Epidermal melanocyte (primary cell): ENCODE measurements around the gene ENOX2.
A peak's percentile ranks its signal among the peaks of the same experiment; 100 is the strongest.
"Not testable (repeated sequence)": the region's sequence is repeated elsewhere in the genome, so short reads cannot be mapped to it uniquely, and the experiment has no call there.

Experiments
- DNase-seq: peaks from one replicate; pipeline ENCODE4 v3.0.0; 2011; ENCODE audit warnings: low spot score; ENCODE audit not compliant: insufficient read length

The ENOX2 gene

DNA sequence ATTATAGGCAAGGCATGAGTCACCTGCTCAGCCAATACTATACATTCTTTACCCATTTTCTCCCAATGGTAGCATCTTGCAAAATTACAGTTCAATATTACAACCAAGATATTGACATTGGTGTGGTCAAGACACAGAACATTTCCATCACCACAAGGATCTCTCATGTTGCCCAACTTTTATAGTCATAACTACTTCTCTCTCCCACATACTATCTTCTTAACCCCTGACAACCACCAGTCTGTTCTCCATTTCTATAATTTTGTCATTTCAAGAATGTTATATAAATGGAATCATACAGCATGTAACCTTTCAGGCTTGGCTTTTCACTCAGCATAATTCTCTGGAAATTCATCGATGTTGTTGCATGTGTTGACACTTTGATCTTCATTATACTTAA lies 144.9 kb downstream of the ENOX2 start:
- DNase-seq: no peak

DNA sequence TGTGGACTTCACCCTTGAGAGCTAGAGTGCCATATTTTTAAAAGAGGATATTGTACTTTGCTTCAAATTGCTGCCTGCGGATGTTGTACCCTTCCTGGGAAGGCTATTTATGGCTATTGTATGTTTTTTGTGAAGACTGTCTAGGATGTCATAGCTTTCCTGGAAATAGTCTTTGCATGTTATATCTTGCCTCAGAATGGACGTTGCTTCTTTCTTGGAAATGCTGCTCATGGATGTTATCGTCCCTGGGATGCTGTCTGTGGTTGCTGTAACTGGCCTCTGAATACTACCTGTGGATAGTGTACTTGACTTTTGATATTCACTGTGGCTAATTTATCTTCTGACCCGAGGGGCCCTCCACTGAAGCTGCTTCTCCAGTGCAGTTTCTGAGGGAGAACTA lies 146.8 kb downstream of the ENOX2 start:
- no peak for DNase-seq

DNA sequence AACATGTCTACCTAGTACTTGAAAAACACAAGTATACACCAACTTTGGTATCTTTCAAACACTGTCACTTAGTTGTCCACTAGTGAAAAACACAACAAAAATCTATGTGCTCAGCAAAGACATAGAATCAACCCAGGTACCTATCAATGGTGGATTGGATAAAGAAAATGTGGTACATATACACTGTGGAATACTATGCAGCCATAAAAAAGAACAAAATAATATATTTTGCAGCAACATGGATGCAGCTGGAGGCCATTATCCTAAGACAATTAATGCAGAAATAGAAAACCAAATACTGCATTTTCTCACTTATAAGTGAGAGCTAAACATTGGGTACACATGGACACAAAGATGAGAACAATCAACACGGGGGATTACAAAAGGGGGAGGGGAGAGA lies 148.7 kb downstream of the ENOX2 start:
- no peak for DNase-seq

DNA sequence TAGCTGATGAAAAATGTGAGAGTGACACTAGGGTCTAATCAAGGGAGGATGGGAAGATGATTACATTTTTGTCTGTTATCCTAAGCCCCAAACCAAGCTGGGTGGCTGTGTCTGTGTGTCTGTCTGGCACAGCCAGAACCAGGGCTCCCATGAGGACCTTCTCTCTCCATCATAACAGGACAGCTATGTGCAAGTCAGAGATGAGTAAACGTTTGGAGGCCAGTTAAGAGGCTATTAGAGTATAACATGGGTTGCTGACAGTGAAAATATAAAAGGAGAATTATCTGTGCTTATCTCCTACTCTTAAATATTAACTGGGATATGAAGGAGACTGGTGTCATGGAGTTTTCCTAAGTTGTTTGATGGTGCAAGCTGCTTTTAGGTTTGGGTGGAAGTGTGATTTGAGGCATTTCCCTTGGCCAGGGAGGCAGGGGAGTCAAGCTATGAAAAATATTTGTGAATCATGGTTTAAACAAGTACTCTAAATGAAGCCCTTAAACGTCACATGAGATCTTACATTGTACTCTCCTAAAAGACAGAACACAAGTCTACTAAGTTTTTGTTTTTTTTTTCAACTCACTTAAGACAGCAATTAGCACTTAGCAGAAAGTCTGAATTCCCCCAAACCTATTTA lies 156.2 kb downstream of the ENOX2 start:
- DNase-seq: no peak

DNA sequence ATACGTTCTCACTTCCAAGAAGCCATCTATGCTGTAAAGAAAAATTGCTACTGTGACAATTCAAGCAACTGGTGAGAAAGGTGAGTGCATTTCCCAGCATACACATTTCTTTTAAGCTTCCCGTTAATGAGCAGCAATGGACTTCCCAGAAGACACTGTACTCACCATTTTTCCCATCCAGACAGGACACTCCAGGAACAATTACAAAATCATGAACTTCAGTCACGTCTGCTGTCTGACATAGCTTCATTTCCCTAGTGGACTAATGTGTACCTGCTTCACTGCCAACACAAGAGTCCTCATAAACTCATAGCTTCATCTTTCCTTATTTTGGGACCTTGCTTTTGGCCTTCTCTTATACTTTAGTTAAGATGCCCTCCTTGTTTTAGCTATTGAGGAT lies 156.9 kb downstream of the ENOX2 start:
- DNase-seq: no peak

DNA sequence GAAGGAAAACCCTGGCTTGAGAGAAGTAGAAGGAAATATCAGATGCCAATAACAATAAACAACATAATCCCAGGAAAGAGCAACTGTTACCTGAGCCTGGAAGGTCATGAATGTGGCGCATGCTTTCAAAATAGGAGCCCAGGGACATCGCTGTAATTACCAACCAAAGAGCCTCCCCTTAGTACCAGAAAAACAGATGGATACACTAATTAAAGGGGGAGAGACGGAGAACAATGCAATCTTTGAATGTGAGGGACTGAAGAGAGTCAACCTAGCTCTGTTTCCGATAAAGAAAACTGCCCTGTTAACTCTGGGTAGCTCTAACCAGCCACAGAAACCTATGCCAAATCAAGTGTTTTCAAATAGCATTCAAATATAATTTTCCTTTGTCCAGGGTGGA lies 161.4 kb downstream of the ENOX2 start:
- peak; percentile 22 for DNase-seq

DNA sequence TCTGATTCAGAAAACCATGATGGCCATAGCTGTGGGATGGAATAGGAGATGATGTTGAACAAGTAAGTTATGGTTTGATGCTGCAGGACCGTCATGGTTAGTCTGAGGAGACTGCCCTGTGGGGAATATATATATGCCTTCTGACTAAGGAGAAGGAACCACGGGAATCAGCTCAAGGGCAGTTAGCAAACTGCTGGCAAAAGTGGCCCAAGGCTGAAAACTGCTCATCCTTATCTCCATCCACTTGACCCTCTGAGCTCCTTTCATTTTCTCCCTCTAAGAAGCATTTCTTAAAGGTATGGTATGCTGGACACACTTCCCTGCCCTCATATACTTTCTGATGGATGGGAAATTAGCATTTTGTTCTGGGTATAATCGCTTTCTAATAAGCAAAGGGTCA lies 161.9 kb downstream of the ENOX2 start:
- DNase-seq: no peak

DNA sequence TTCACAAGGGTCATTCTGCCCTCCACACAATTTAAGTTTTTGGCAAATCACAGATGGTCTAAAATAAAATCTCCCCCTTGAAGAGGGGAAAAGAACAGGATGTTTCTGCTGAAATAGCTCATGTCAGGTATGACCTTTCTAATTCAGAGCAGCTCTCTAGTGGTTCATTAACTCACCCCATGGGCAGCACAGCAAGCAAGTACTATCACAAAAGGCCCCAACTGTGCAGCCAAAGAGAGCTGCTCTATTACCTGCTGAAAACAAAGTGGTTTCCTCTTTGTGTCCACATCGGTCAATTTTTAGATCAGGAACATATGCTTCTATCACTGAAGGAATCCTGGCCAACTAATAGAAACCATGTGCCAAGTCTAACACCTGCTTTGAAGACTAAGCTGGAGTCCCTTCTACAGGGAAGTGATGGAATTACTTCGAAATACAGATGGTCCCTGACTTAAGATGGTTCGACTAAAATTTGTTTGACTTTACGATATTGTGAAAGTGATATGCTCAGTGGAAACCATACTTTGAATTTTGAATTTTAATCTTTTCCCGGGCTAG lies 164.3 kb downstream of the ENOX2 start:
- no peak for DNase-seq

DNA sequence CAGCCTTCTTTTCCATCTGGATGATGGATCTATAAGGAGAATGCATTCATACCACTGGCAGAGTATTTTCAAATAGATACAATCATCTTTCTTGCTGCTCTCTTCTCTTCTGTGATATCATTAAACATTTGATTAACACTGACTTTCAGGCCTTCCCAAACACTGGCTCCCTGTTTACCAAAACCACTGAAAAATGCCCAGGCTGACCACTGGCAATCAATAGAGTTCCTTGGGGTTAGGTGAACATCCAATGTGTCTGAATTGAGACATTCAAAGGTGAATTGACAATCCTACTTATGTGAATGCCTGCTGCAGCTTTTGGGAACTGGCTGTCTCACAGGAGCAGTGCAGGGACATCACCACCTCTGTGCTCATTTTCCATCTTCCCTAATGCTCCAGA lies 168.3 kb downstream of the ENOX2 start:
- no peak for DNase-seq

DNA sequence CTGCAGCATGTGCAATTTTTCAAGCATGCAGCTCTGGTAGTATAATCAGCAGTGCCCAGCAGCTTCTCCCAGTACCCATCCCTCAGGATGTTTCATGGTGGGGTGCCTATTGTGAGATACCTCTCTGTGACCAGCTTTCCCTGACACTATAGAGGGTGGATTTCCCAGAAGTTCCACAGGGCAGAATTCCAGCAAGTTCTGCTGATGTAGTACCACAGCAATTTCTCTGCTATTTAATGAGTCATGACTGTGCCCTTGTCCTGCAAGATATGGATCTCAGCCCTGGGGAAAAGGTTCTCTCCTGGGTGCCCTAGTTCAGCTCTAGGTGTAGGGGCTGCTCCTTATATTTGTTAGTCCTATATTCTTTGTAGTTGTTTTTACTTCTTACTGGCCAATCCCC lies 174.8 kb downstream of the ENOX2 start:
- no peak for DNase-seq

DNA sequence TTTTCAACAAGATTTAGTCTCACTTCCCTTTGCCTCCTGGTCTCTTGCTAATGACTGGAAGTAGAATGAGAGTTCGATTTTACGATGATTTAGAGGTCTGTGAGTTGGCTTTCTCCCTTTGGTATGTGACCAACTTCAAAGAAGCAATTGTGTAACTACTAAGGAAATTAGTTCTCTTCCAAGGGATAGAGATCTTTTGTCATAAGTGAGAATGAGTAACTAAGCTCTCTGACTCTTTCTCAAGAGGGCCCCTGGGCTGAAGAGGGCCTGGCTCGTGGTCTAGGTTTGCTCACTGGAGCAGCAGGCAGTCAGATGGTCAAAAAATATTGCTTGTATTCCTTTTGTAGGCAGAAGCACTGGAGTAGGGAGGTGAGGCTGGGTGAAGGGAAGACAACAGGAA lies 176.3 kb downstream of the ENOX2 start:
- DNase-seq: no peak

DNA sequence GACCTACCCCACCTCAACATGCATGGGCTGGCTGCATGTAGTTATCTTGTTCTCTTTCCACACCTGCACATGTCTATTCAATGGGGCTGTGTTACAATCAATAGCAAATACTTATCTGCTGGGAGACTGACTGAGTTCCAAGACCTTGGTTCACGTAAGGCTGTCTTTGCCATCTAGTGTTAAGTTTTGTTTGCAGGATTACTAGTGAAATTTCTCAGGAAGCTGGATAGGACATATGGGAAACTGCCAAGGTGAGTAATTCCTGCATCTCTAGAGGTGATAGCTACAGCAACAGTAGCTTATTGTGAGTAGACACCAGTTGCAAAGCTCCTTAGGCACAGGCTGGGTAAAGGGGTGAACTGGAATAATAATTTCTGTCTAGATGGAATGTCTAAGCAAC lies 177.5 kb downstream of the ENOX2 start:
- DNase-seq: no peak

DNA sequence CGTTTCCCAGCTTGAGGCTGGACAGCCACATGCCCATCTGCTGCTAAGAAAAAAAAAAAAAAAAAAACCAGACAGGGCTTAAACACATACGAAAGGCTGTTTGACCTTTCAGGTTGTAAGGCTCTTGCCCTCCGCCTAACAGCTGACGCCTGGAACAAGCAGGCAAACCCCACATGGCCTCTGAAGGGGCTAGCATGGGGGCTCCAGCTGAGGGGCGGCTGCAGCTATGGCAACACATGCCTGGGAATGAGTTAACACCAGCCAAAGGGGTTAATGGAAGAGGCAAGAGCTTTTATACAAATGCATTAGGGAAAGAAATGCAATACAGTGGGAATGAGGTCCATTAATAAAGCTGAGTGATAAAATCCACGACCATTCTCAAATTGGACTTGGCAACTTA lies 183.6 kb downstream of the ENOX2 start:
- DNase-seq: no peak

DNA sequence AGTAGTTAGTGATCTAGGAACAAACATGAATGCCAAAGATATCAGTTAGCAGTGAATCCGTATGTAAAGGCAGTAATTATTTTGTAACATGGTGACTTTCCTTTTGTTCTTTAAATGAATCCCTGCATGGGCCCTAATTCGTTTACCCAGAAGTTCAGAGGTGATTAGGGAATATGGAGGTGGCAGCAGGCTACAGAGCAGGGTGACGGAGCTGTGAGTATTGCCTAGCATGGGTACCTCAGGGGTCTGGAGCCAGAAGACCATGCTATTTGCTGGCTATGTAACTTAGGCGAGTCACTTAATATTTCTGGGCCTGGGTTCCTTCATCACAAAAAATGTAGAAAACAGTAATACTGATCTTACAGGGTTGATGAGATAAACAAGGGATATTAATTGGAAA lies 184.9 kb downstream of the ENOX2 start:
- DNase-seq: no peak

DNA sequence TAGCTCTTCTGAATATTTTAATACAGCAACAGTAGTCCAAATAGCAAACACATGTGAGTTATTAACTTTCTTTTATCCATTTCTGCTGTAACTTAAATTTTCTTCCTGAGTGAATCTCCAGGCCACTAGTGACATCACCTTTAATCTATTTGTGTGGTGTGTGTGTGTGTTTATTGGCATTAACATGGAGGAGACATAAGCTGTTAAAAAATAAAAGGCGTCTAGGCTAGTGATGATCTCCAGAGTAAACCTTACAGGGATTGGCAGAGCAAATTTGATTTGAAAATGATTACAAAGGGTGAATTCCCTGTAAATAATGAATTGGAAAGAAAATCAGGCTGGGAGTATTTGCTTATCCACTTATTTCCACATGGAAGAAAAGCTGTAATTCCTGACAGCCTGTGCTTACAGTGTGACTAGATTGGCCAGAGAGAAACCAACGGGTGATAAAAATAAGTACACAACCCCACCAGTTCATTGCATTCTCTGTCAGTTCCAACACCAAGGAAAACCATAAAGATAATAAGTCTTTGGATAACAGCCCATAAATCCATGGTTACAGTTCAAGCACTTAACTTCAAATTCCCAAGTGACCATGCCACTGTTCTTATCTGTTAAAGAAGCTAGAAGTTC lies 186.1 kb downstream of the ENOX2 start:
- no peak for DNase-seq

DNA sequence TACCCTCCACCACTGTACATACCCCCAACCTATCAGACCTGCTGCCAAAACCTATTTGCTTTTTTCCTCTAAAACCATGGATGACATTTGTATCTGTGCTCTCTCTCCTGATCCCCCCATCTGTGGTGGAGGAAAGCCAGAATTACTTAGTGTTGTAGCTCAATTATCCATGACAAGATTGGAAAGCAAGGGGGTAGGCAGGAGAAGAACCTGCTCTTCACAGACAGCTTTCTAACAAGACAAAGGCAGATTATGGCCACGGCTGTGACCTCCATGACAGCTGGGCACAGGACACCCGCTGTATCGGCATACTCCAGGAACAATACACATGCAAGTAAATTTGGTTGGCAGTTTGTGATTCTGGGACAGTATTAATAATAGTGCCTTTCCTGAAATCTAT lies 186.7 kb downstream of the ENOX2 start:
- no peak for DNase-seq

DNA sequence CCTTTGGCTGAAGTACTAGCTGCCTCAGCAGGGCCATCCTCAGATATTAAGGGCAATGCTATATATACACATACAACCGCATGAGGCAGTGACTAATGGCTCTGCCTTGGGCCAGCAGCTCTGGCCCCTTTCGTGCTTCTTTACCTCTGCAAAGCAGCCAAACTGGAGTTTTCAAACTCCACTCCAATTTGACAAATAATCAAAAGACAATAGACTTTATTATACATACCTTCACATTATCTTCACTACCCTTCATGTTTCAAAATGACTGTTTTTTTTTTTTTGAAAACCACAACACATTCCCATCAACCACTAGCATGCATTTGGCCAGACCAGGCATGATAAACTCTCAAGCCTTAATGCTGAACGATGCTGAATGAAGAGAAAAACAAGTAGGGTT lies 187.7 kb downstream of the ENOX2 start:
- no peak for DNase-seq

DNA sequence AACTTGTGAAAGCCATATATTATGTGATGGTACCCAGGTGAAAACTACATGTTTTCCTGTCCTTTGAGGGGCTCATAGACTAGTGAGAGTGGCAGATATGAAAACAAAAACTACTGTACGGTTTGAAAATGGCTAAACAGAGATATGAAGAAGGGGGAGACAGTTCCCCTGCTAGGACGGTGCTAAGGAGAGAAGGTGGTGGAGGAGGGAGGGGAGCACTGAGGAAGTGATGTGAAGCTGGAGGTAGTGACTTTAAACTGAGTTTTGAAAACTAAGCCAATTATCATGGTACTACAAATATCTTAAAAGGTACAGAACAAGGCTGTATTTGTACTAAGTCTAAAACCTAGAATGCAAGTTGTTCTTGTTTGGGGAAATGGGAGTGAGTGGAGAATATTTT lies 188.3 kb downstream of the ENOX2 start:
- DNase-seq: no peak

DNA sequence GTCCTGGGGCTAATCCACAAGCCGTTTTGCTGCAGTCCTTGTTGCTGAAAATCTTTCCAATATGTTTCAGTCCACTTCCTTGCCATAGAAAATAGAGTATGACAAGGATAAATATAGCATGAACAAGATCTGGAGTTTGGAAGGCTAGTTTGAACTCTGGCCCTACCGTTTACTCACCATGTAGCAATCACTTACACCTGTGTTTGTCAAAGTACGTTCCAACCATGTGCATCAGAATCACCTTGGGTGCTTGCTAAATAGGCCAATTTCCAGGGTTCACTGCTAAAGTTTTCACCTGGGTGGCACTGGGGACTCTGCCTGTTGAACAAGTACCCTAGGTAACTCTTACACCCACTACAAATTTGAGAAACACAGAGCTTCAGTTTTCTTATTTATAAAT lies 188.9 kb downstream of the ENOX2 start:
- no peak for DNase-seq

DNA sequence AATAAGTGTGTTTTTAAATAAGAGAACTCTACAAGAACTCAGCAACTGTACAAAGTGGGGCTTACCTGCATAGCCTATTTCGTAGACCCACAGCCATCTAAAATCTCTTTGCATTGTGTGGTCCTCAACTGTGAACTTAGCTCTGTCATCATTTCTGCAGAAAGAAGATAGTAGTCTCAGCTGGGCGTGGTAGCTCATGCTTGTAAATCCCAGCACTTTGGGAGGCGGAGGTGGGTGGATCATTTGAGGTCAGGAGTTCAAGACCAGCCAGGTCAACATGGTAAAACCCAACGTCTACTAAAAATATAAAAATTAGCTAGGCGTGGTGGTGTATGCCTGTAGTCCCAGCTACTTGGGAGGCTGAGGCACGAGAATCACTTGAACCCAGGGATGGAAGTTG lies 193.8 kb downstream of the ENOX2 start:
- DNase-seq: not testable (repeated sequence)

DNA sequence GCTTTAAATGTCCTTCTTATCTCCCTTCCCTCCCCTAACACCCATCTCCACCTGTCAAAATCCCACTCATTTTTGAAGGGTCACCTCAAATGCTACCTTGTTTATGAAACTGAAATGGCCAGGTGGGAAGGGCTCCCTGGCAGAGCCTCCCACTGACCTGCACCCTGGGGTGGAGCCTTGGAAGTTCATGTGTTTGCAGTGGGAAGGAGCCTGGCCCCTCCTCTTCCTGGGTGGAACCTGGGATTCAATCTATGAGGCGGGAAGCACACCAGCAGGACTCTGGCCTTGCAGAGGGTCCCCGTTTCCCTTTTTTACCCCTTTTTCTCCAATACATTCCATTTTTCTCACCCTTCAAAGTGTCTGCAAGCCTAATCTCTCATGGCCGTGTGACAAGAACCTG lies 197.4 kb downstream of the ENOX2 start:
- DNase-seq: no peak

DNA sequence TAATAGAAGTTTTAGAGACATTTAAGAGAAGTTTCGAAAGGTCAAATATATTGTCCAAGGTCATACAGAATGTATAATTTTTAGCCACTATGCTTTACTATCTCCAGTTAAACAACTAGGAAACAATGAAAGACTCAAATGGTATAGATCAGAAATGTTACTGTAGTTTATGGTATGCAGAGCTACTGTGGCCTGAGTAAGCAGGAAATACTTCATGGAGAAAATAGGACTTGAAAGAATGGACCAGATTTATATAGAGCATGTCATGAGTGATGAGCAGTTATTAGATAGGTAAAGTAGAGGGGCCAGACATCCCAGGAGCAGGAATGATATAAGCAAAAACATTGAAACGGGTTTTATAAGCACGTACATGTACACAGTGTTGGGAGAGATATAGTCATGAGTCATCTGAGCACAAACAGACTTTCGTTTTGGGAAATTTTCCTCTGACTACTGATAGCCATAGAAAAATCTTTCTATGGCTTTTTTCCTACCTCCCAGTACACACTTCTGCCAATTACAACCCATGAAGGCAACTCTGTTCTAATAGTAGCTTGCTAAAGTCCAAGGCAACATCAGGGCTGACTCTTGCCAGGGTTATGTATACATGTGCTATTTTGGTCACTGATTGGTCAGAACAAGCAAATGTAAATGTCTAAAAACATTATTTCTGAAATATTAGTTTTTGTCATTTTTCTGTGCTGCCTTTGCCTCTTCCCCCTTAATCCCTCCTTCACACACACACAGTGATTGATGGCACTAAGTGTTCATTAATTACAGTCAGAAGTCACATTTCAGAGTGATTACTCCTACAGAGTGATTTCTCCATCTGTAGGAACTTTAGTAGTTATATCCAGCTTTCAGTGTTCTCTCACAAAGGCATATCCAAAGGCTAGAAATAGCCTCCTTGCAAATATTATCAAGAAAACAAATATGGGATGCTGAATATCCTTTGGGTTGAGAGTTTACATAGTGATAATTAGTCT lies 198.7 kb downstream of the ENOX2 start:
- no peak for DNase-seq
